Measurements from ENCODE around the gene RGS7.
"Not testable (repeated sequence)": the region's sequence is repeated elsewhere in the genome, so short reads cannot be mapped to it uniquely, and the experiment has no call there.

The RGS7 gene

GRCh38 chr1:240998024-240998423, 359.0 kb downstream of the RGS7 start:
- DNase-seq (ENCODE audit: low read depth in 2 of 2, low spot score in 1 of 2): no peak

DNA sequence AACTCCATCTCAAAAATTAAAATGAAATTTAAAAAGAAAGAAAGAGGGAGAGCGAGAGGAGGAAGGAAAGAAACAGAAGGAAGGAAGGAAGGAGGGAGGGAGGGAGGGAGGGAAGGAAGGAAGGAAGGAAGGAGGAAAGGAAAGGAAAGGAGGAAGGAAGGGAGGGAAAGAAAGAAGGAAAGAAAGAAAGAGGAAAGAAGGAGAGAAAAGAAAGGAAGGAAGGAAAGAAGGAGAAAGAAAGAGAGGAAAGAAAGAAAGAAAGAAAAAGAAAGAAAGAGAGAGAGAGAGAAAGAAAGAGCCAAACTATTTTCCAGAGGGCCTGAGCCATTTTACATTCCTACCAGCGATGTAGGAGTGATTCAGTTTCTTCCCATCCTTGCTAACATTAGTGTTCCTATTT, 364.0 kb downstream of the RGS7 start:
- DNase-seq (ENCODE audit: low read depth in 2 of 2, low spot score in 1 of 2): no peak

DNA sequence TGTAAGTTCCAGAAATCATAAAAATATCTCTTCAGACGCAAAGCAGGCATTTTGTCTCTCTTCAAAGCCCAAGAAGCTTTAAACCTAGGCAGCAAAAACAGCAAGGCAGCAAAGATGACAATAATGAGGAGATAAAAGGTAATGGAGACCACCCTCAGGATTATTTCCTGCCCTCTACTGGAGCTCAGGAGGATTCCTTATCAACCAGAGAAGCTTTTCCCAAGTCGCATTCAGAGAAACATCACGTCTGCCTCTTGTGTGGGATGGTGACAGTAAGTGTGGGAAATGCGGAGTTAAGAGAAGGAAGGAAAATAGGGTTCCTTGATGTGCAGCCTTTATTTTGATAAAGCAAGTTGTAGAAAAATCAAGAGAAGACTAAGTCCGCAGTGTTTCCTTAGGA, 365.8 kb downstream of the RGS7 start:
- DNase-seq (ENCODE audit: low read depth in 2 of 2, low spot score in 1 of 2): no peak

DNA sequence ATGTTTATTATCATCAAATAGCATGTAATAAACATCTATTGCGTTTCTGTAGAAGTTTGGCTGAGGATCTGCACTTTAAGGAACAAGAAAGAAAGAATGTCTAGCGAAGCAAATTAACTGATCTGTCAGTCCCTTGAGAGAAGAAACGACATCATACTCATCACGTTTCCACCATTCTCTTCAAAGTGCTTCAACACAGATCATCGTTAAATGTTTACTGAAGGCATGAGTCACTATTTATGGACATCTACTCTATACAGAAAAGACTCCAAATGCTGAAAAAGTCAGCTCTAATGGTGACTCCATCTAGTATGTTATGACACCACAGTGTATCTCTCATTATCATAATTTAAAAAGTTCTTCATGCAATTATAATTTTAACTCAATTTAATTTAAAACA, 369.1 kb downstream of the RGS7 start:
- no peak for DNase-seq (ENCODE audit: low read depth in 2 of 2, low spot score in 1 of 2)

GRCh38 chr1:240985081-240985480, 371.9 kb downstream of the RGS7 start:
- no peak for DNase-seq (ENCODE audit: low read depth in 2 of 2, low spot score in 1 of 2)

DNA sequence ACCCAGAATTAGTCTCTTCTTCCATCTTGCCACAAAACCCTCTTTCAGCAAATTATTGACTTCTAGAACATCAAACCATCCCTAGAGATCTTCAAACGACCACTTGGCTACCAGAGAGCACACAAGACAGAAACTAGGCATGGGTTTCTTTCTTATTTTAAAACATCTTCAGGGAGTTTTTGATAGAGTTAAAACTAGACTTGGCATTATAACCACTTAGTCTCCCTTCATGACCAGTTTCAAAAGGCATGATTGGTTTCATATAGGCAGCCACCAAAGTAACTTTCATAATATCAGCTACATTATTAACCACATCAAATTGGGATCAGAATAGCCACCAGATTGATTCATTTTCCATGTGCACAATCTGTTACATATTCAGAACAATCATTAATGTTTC, 376.7 kb downstream of the RGS7 start:
- no peak for DNase-seq (ENCODE audit: low read depth in 2 of 2, low spot score in 1 of 2)

DNA sequence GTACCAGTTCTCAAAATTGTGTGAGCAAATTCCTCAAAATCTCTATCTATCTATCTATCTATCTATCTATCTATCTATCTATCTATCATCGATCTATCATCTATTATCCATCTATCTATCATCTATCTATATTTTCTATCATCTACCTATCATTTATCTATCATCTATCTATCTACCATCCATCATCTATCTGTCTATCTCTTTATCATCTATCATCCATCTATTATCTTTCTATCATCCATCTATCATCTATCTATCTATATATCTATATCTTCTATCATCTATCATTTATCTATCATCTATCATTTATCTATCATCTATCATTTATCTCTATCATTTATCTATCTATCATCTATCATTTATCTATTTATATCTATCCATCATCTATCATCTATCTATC, 380.3 kb downstream of the RGS7 start:
- DNase-seq (ENCODE audit: low read depth in 2 of 2, low spot score in 1 of 2): no peak

DNA sequence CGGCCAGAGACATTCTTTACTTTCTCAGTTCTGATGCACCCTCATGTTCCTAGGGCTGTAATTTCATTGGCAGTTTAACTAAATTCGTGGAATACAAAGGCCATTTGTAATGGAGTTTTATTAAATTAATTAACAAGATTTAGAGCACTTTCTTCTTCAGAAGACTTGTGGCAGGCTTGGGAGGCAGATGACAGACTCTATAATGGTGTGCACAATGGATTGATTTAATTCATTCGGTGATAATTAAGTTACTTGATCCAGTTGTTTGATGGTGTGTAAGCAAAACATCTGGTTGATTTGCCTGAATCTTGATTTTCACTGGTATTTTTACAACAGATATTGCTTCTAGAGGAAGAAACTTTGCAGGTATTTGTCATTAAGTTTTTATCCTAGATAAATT, 383.1 kb downstream of the RGS7 start:
- DNase-seq (ENCODE audit: low read depth in 2 of 2, low spot score in 1 of 2): no peak

- not testable (repeated sequence) for DNase-seq (ENCODE audit: low read depth in 2 of 2, low spot score in 1 of 2)
These were observed 384.9 kb downstream of the RGS7 start for GRCh38 chr1:240972059-240972458.

- DNase-seq (ENCODE audit: low read depth in 2 of 2, low spot score in 1 of 2): no peak
These were observed 386.8 kb downstream of the RGS7 start for GRCh38 chr1:240970253-240970652.

DNA sequence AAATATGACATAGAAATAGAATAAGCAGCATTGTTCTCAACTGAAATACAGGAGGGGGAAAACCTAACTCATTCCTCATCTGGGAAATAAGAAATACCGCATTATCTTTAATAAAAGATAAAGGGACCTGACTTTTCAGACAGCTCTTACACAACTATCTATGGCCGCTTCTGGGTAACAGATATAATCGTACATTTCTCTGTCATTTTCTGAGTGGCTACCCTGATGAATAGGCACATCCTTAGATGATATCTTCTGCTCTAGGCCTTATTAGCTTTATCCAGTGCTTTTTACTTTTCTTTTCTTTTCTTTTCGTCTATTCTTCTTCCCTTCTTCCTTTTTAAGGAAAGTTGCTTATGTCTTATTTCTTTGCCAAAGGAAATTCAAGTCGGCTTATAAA, 388.1 kb downstream of the RGS7 start:
- no peak for DNase-seq (ENCODE audit: low read depth in 2 of 2, low spot score in 1 of 2)

DNA sequence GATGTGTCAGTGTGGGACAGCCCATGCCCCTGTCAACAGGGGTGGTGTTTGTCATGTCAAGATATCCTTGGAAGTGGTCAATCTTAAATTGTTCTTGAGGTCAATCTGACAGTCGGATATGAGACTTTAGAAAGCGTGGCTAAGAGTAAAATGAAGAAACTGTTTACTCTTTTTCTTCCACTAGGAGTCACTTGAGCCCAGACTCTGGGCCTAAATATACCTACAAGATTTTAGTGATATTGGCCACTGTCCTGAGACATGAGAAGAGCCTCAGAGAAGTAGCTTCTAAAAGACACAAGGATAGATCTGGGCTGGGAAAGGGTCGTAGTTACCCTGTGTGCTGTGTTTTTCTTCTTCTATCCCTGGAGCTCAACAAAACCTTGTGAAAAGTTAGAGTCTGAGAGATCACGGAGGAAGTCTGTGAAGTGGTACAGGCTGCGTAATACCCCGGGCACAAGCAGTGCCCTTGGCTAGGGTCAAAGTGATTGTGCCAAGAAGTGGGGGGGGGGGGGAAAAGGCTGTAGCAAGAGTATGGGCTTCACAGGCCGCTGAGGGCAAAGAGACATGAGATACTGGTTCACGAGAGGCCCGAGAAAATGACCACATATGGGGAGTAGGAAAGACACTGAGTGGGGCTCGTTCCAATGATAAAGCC, 389.8 kb downstream of the RGS7 start:
- no peak for DNase-seq (ENCODE audit: low read depth in 2 of 2, low spot score in 1 of 2)

DNA sequence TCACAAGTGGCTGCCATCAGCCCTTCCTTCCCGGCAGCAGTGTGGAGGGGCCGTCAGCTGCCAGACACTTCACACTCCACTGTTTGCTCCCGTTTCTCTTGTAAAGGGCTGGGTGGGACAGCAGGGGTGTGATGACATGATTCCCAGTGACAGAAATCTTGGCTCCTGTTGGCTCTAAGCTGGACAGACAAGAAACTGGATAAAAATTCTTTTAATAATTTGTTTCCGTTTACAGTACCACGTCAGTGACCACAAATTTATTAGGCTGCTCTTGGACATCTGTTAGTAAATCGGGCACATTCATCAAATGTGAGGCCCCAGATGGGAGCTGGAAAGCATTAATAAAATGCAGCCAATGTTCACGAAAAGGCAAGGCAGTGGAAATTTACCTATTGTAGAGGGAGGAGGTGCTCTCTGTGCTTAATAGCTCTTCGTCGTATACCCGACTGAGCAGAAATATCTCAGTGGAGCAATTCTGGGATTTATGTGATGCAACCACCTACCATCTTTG, 391.4 kb downstream of the RGS7 start:
- DNase-seq (ENCODE audit: low read depth in 2 of 2, low spot score in 1 of 2): no peak

DNA sequence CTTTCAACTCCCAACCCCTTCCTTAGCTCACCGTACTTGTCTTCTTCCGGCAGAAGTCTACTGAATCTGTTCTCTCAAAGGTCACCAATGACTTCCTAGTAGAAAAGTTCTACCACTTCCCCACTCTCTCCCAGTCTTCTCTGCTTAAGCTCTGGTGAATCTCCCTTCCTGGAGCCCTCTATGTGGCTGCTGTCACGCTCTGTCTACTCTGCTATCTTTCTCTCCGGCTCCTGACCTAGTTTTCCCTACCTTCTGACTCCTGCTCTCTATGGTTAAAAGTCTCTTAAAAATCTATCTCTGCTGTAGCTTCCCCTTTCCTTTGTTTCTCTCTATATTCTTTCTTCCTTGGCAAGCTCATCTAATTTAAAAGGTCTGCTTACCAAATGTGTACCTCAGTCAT, 394.9 kb downstream of the RGS7 start:
- DNase-seq (ENCODE audit: low read depth in 2 of 2, low spot score in 1 of 2): no peak

DNA sequence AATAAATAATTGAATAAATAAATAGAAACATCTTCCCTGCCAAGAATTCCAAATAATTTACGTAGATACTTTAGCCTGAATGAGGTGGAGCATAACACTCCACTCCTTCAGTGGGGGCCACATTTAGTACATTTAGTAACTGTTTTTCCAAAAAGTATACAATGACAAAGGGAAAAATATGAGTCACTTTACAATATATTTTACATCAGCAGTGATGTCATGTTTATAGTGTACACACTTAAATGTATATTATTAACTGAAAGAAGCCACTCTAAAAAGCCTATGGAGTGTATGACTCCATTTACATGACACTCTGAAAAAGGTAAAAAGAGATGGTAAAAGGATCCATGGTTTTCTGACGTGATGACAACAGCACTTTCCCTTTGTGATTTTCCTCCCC, 400.6 kb downstream of the RGS7 start:
- no peak for DNase-seq (ENCODE audit: low read depth in 2 of 2, low spot score in 1 of 2)

GRCh38 chr1:240956020-240956419, 401.0 kb downstream of the RGS7 start:
- DNase-seq (ENCODE audit: low read depth in 2 of 2, low spot score in 1 of 2): no peak

DNA sequence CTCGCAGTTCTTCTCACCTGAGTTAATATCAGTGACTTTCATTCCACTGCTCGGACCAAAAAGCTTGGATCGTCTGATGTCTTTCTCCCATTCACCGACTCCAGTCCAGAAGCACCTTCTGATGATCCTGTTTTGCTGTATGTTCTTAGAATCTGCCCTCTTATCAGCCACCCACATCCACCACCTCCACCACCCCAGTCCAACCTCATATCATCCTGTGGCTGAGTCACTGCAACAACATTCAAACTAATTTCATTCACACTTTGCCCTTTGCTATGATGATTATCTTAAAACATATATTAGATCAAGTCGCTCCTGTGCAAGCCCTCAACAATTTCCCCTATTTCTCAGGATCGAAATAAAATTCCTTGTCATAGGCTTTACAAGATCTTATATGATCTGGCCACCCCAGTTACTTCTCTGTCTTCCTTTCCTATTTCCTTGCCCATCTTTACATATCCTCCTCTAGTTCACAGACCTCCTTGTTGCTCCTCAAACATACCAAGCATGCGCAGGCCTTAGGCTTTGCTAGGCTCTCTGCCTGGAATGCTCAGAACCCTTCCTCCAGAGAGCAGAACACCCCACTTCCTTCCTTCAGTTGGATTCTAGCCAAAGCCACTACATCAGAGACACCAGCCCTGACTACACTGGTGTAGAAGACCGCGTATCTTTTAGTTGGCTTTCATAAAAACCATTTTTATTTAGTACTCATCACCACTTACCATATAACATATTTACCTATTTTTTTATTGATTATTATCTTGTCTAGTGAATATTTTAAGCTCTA, 409.4 kb downstream of the RGS7 start:
- DNase-seq (ENCODE audit: low read depth in 2 of 2, low spot score in 1 of 2): no peak

DNA sequence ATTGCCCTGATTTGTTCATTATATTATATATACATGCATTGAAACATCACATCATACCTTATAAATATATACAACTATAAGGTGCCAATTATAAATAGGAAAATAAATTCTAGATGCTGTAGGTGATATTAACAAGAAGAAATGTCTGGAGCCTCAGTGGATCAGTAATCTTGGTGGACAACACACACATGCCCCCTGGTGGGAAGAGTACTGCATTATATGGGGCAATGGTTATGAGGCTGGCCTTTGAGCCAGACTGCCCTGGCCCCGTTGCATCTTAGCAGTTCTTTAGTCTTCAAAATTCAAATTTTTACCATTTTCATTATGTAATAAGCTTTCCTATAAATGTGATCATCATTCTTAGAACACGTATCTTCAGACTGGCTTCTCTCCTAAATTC, 410.1 kb downstream of the RGS7 start:
- DNase-seq (ENCODE audit: low read depth in 2 of 2, low spot score in 1 of 2): no peak

DNA sequence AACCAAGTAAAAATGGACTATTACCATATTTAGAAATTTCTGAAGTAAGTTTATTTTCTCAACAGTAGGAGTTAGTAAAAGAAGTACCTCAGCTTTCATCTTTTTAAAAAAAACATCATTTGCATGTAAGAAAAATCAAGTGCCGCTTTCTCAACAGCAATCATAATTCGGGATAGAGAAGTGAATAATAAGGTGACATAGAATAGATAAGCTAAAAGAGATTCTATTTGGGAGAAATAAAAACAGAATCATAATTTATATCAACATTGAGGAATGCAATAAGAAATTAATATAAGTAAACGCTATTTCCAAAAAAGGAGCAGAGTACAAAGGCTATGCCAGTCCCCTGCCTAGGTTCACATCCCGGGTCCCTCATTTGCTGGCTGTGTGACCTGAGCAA, 414.1 kb downstream of the RGS7 start:
- DNase-seq (ENCODE audit: low read depth in 2 of 2, low spot score in 1 of 2): no peak

DNA sequence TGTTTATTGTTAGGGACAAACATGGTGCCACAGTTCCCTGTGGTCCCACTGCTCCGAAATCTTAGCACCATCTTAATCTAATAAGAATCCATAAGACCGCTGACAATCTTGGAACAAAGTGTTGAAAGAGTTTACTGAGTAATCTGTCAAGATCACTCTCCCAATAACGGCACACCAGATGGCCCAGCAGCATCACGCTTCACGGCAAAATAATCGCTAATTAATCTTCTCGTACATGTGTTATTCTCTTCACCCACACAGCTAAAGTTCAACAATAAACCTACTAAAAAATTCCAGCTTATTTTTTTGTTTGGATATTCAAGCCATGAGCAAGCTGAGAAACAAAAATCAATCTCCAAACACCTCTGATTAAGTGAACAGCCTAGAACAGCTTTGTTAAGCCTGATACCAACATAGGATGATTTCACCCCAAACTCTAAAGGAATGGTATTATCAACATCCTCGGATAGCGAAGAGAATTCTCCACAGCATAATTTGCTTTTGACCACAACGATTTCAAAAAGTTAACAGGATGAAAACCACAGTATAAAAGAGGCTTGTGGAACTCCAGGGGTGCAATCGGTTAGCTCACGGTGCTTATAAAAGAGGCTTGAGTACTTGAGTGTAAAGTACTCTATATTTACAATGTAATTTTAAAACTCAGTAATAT, 415.2 kb downstream of the RGS7 start:
- no peak for DNase-seq (ENCODE audit: low read depth in 2 of 2, low spot score in 1 of 2)

DNA sequence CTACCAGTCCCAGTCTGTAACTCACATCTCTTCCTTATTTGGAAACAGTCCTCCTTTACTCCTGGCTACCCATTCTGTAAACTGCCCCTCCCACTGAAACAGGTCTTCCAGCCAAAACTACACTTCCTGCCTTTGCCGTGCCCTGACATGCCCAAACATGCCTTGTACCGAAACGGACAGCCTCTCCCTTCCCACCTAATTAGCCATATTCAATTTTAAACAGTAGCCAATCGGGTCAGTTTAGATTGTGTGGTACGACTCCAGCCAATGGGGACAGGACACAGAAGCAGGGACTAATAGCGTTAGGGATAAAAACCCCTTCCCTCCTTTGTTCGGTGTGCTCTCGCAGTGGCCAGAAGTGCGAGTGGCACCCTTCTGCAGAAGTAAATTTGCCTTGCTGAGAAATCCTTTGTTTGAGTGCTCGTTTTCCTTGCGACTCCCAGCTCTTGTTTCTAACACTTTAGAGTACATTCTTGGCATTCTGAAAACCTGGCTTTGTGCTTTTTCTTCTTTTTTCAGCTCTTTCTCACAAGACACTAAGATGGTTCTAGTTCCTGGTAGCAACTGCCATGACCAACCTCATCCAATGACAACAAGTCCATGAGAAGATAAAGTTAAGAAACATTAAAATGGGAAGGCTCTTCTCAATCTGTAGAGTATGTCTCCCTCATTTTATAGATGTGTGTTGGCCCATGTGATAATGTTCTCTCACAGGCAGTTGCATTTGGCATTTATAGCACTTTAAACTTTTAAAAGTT, 419.9 kb downstream of the RGS7 start:
- DNase-seq (ENCODE audit: low read depth in 2 of 2, low spot score in 1 of 2): no peak
